Esophagus (tissue), 2 donors: ENCODE measurements around the gene C3AR1. TPM values are rescaled to one million over a fixed set of nuclear protein-coding genes. Genes with fewer than 3 reads are reported as not detected.
"Not testable (repeated sequence)": the region's sequence is repeated elsewhere in the genome, so short reads cannot be mapped to it uniquely, and the experiment has no call there.

ENCODE experiments used
- H3K27ac ChIP-seq, 2 donors: one replicate each; pipeline ENCODE4 v1.5.1; 2013; ENCODE audit warnings: low read depth in 2 of 2, mild to moderate bottlenecking in 2 of 2, inconsistent platforms in 1 of 2, low read length in 1 of 2, moderate library complexity in 1 of 2
- H3K27me3 ChIP-seq, 2 donors: one replicate each; pipeline ENCODE4 v1.6.1; 2013; ENCODE audit warnings: low read length in 2 of 2, control low read depth in 1 of 2, mild to moderate bottlenecking in 1 of 2; ENCODE audit not compliant: insufficient read depth in 2 of 2, control insufficient read depth in 1 of 2
- H3K36me3 ChIP-seq, 2 donors: one replicate each; pipeline ENCODE4 v1.6.1; 2013; ENCODE audit warnings: low read length in 1 of 2; ENCODE audit not compliant: control insufficient read depth in 2 of 2, insufficient read depth in 2 of 2
- H3K4me1 ChIP-seq, 2 donors: one replicate each; pipeline ENCODE4 v1.6.1; 2013; ENCODE audit warnings: low read length in 1 of 2; ENCODE audit not compliant: control insufficient read depth in 2 of 2, insufficient read depth in 2 of 2
- H3K4me3 ChIP-seq, 2 donors: one replicate each; pipeline ENCODE4 v1.5.1; 2013; ENCODE audit warnings: low read length in 2 of 2, mild to moderate bottlenecking in 2 of 2, low read depth in 1 of 2, moderate library complexity in 1 of 2
- H3K9me3 ChIP-seq, 2 donors: one replicate each; pipeline ENCODE4 v1.6.1; 2013; ENCODE audit warnings: mild to moderate bottlenecking in 2 of 2, low read depth in 1 of 2, low read length in 1 of 2, moderate library complexity in 1 of 2; ENCODE audit not compliant: control insufficient read depth in 2 of 2, insufficient read depth in 1 of 2
- WGBS, 2 donors: extraction: QIAGEN DNeasy Blood & Tissue Kit; methylation state at CpG; one replicate each; pipeline ENCODE4 v1.1.7; 2013; 5-methylcytosine and 5-hydroxymethylcytosine counted together
- polyA plus RNA-seq, 2 donors: library from polyadenylated mRNA; stranded (reverse); fragments of 200-250 nt; gene quantifications; one replicate each; pipeline ENCODE4 v1.2.3, GENCODE V29; 2013
- donor health status: healthy with polysubstance abuse.
- donor health status: Bipolar disorder and iron deficiency.

C3AR1 gene
- polyA plus RNA-seq, 2 donors = 0.65 to 0.94 TPM

DNA sequence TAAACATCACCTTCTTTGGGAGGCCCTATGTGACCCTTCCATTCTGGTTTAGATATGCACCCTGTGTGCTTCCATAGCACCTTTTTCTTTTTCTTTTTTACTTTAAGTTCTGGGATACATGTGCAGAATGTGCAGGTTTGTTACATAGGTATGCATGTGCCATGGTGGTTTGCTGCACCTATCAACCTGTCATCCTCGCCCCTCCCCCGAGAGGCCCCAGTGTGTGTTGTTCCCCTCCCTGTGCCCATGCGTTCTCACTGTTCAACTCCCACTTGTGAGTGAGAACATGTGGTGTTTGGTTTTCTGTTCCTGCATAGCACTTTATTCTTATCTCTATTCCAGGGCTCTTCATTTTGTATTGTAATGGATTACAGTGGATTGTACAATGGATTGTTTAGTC, 18.2 kb upstream of the C3AR1 start:
- H3K9me3 ChIP-seq, H3K4me1 ChIP-seq, H3K27me3 ChIP-seq, H3K36me3 ChIP-seq, H3K4me3 ChIP-seq, H3K27ac ChIP-seq: not testable (repeated sequence)
- WGBS, 2 donors = 63 to 77% methylated on average over 3 of the region's 3 CpGs

DNA sequence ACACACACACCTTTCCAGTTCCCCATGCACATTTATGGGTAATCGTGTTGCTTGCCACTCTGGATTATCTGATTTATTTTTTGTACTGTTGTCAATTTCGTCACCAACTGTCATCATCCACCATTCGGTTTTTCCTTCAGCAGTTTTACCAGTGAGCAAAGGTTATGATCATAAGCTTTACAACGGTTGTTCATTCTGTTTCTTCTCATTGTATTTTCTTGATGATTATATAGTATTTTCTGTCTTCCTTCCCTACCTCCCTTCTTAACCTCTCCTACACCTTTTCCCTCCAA, 16.6 kb upstream of the C3AR1 start:
- Histone ChIP-seq H3K27ac (peak overlapping the region; percentile 91 to 99), H3K4me3 (peak overlapping the region; percentile 74 to 79), H3K9me3 (no peaks in the 10 kb centered on the region), H3K27me3 (no peaks in the 10 kb centered on the region), H3K36me3 (no peaks in the 10 kb centered on the region), H3K4me1 (peaks cover 0 to 3% of the 10 kb centered on the region in 2 donors)
- 2 to 4% methylated on average over 4 of the region's 4 CpGs for WGBS, 2 donors

DNA sequence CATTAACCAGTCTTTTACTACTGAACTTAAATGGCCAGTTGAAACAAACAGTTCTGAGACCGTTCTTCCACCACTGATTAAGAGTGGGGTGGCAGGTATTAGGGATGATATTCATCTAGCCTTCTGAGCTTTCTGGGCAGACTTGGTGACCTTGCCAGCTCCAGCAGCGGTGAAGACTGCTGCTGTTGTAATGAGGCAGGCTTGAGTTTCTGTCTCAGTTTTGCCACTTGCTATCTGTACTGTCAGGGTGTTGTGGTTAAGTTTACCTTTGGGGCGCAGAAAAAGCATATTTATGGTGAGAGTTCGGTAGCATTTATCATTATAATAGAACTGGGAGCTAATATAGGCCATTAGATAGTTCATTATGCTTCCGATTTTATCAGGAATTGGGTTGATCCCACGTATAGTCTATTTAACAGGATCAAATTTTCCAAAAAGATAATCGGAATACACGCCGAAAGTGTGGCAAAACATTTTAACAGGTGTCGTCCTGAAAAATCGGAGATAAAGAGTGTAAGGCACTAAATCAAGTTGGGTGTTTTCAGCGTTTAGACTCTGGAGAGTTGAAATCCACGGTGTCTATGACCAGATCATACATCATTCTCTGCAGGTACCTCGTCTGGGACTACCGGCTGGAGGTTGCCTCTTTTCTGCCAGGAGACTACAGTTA, 15.2 kb upstream of the C3AR1 start:
- Histone ChIP-seq H3K27ac (peak overlapping the region; percentile 91 to 99), H3K9me3 (no peaks in the 10 kb centered on the region), H3K36me3 (no peaks in the 10 kb centered on the region), H3K4me1 (peaks cover 0 to 3% of the 10 kb centered on the region in 2 donors), H3K27me3 (no peaks in the 10 kb centered on the region), H3K4me3 (peak overlapping the region; percentile 74 to 79)
- WGBS, 2 donors = 1 to 2% methylated on average over 15 of the region's 15 CpGs

DNA sequence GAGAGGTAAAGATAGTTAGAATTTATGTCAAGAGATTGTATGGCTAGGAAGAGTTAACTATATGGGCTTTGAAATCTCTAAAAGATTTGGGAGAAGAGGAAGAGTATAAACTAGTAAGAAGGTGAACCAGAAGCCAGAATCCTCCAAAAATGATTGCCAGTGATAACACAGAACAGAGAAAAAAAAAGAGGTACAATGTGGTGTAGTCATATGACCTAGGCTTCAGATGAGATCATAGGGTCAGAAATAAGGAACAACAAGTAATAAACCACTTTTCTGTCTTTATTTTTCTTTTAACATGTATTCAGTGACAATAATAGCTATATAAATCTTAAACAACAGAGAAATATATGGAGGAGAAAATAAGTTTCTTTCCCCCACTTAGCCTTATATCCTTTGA, 14.0 kb upstream of the C3AR1 start:
- Histone ChIP-seq H3K36me3 (no peaks in the 10 kb centered on the region), H3K9me3 (no peaks in the 10 kb centered on the region), H3K27ac (no peak overlapping the region), H3K27me3 (no peaks in the 10 kb centered on the region), H3K4me3 (no peak overlapping the region), H3K4me1 (peaks cover 0 to 3% of the 10 kb centered on the region in 2 donors)

DNA sequence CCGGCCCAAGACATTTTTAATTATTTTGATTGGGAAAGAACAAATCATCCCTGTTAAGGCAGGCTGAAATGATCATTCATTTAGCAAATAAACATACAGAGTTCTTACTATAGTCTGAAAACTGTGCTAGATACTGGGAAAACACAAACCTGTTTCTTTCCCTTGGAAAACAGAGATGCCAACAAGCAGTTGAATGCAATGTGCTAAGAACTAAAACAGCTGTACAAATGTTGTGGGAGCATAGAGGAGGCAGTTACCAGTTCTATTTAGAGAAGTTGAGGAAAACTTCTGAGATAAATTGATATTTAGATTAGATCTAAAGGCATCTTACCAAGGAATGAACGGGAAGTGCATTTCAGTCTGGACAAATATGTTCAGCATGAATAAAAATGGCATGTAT, 12.8 kb upstream of the C3AR1 start:
- H3K4me3 ChIP-seq = no peak overlapping the region
- H3K9me3 ChIP-seq = no peaks in the 10 kb centered on the region
- peaks cover 0 to 3% of the 10 kb centered on the region in 2 donors for H3K4me1 ChIP-seq
- WGBS, 2 donors = 69 to 78% methylated on average over 2 of the region's 2 CpGs
- no peak overlapping the region for H3K27ac ChIP-seq
- H3K27me3 ChIP-seq = no peaks in the 10 kb centered on the region
- H3K36me3 ChIP-seq = no peaks in the 10 kb centered on the region

DNA sequence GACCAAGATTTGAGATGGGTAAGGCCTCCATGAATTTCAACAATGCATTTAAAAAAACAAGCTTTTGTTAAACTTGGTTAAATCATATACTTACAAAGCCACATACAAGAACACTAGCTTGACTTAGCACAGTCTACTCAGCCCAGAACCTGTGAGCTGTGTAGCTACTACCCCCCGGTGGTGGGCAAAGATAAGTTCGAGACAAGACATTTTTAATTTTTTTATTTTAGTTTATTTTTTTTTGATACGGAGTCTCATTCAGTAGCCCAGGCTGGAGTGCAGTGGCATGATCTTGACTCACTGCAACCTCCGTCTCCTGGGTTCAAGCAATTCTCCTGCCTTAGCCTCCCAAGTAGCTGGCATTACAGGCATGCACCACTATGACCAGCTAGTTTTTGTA, 12.2 kb upstream of the C3AR1 start:
- H3K27ac ChIP-seq = no peak overlapping the region
- whole genome bisulfite sequencing, 2 donors = 35 to 36% methylated on average over 4 of the region's 4 CpGs
- H3K27me3 ChIP-seq = no peaks in the 10 kb centered on the region
- H3K9me3 ChIP-seq = no peaks in the 10 kb centered on the region
- H3K4me1 ChIP-seq = no peaks in the 10 kb centered on the region
- H3K36me3 ChIP-seq = no peaks in the 10 kb centered on the region
- no peak overlapping the region for H3K4me3 ChIP-seq

DNA sequence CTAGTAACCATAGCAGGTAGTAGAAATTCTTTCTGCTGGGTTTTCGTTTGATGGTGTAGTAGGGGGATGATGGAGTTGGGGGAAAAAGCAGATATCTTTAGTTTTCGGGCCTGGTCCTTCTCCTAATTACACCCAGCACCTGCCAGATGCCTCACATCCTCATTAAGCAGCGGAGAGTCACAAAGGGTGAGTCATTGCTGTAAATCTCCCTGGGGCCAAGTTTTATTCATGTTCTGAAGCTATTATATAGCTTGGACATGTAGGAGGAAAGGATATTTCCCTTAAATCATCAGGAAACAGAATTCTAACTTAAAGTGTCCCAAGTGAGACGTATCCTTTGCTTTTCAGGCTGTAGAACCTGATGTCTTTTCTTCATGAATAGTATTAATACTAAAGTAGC, 11.0 kb upstream of the C3AR1 start:
- no peaks in the 10 kb centered on the region for H3K9me3 ChIP-seq
- no peak overlapping the region for H3K27ac ChIP-seq
- H3K36me3 ChIP-seq = no peaks in the 10 kb centered on the region
- WGBS, 2 donors = 34 to 40% methylated on average over 4 of the region's 4 CpGs
- H3K4me1 ChIP-seq = no peaks in the 10 kb centered on the region
- H3K4me3 ChIP-seq = no peak overlapping the region
- H3K27me3 ChIP-seq = no peaks in the 10 kb centered on the region

DNA sequence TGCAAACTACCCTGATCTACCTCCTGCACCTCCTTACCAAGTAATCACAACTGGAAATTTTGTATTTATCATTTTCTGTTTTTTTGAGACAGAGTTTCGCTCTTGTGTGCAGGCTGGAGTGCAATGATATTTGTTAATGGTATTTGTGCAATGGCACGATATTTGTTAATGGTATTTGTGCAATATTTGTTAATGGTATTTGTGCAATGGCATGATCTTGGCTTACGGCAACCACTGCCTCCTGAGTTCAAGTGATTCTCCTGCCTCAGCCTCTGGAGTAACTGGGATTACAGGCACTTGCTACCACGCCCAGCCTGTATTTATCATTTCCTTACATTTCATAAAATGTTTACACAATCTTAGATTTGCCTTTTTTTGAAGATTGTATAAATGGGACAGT, 10.2 kb upstream of the C3AR1 start:
- Histone ChIP-seq H3K27ac (no peak overlapping the region), H3K36me3 (no peaks in the 10 kb centered on the region), H3K4me3 (no peak overlapping the region), H3K9me3 (no peaks in the 10 kb centered on the region), H3K4me1 (no peaks in the 10 kb centered on the region), H3K27me3 (no peaks in the 10 kb centered on the region)
- 85 to 86% methylated on average over 4 of the region's 4 CpGs for WGBS, 2 donors

DNA sequence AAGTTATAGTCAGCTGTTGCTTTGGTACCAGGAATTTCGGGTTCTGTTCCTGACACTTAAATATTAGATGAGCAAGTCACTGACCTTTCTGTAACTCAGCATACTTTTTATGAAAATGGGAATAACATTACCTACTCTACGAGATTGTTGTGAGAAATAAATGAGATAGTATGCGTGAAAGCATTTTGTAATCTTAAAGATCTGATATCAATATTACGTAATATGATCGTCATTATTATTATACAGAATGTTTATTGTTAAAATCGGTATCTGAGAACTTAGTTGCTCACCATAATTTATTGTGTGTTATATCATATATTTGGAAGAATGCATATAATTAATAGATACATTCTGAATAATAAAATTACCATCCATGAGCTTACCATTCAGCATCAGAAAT, 9.8 kb upstream of the C3AR1 start:
- Histone ChIP-seq H3K9me3 (no peaks in the 10 kb centered on the region), H3K27ac (no peak overlapping the region), H3K27me3 (no peaks in the 10 kb centered on the region), H3K36me3 (no peaks in the 10 kb centered on the region), H3K4me1 (no peaks in the 10 kb centered on the region), H3K4me3 (no peak overlapping the region)
- 87 to 91% methylated on average over 6 of the region's 6 CpGs for WGBS, 2 donors

DNA sequence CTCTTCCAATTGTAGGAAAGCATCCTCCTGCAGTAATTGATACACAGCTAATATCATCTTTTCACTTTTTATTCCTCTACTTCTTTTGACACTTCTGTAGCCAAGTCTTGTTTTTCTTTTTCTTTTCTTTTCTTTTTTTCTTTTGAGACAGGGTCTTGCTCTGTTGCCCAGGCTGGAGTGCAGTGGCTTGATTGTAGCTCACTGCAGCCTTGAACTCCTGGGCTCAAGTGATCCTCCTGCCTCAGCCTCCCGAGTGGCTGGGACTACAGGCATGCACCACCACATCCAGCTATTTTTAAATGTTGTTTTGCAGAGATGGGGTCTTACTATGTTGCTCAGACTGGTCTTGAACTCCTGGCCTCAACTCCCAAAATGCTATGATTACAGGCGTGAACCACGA, 5.7 kb upstream of the C3AR1 start:
- not testable (repeated sequence) for H3K9me3 ChIP-seq, H3K27ac ChIP-seq, H3K27me3 ChIP-seq, H3K4me1 ChIP-seq, H3K36me3 ChIP-seq, H3K4me3 ChIP-seq
- 82 to 90% methylated on average over 3 of the region's 3 CpGs for WGBS, 2 donors
